HL-60 (cell line): ENCODE measurements around the gene SUPT20HL1.

Experiments
- DNase-seq, 2 experiments: peaks; one replicate each; pipeline ENCODE4 v3.0.0-alpha.2; 2010 to 2020; ENCODE audit warnings: low read depth in 1 of 2, low spot score in 1 of 2
- H3K27ac ChIP-seq: fragments of 250-450 bp; sonication (Bioruptor Pico); replicated peaks from 2 replicates; pipeline ENCODE4 v1.5.1; 2020; ENCODE audit warnings: mild to moderate bottlenecking, moderate library complexity
- H3K27me3 ChIP-seq: fragments of 250-450 bp; sonication (Bioruptor Pico); 2 replicates; pipeline ENCODE4 v1.5.1; 2021; ENCODE audit warnings: mild to moderate bottlenecking, moderate library complexity; ENCODE audit not compliant: insufficient read depth, poor library complexity, severe bottlenecking
- H3K4me3 ChIP-seq: replicated peaks from 2 replicates; pipeline ENCODE4 v1.5.1; 2011; ENCODE audit warnings: mild to moderate bottlenecking, control low read depth, low read length; ENCODE audit not compliant: insufficient read depth
- CTCF ChIP-seq: IDR thresholded peaks from one replicate; pipeline ENCODE4 v1.5.1; 2011; ENCODE audit warnings: low read length, control low read depth, inconsistent platforms; ENCODE audit not compliant: insufficient read depth
- GABPA ChIP-seq: IDR thresholded peaks from 2 replicates; pipeline ENCODE4 v1.6.1; 2012; ENCODE audit warnings: low read depth
- POLR2AphosphoS5 ChIP-seq: IDR thresholded peaks from 2 replicates; pipeline ENCODE4 v1.6.1; 2012; ENCODE audit warnings: low read depth
- REST ChIP-seq: IDR thresholded peaks from 2 replicates; pipeline ENCODE4 v1.6.1; 2012; ENCODE audit warnings: low read depth; ENCODE audit not compliant: insufficient replicate concordance
- SPI1 ChIP-seq: IDR thresholded peaks from 2 replicates; pipeline ENCODE4 v1.6.1; 2012; ENCODE audit warnings: low read depth, mild to moderate bottlenecking, borderline replicate concordance

The SUPT20HL1 gene

GRCh38 chrX:24376403-24376802, 16.0 kb downstream of the SUPT20HL1 start:
- TF ChIP-seq REST (no peak), SPI1 (no peak), CTCF (no peak), GABPA (no peak), POLR2AphosphoS5 (no peak)
- no peak for DNase-seq
- no peak overlapping the region for H3K27ac ChIP-seq
- no peak overlapping the region for H3K4me3 ChIP-seq
- H3K27me3 ChIP-seq: peaks cover 9% of the 10 kb centered on the region

GRCh38 chrX:24377195-24377594, 16.8 kb downstream of the SUPT20HL1 start:
- Histone ChIP-seq H3K27me3 (peaks cover 9% of the 10 kb centered on the region), H3K4me3 (no peak overlapping the region), H3K27ac (no peak overlapping the region)
- DNase-seq: no peak
- TF ChIP-seq SPI1 (no peak), POLR2AphosphoS5 (no peak), GABPA (no peak), REST (no peak), CTCF (no peak)

GRCh38 chrX:24377911-24378468, 17.6 kb downstream of the SUPT20HL1 start:
- Histone ChIP-seq H3K4me3 (no peak overlapping the region), H3K27ac (no peak overlapping the region)

More at GRCh38 chrX:24377911-24378468, 17.6 kb downstream of the SUPT20HL1 start:
- TF ChIP-seq GABPA (no peak), SPI1 (no peak), CTCF (no peak), POLR2AphosphoS5 (no peak), REST (no peak)
- H3K27me3 ChIP-seq: peaks cover 9% of the 10 kb centered on the region
- no peak for DNase-seq
